Hippocampal formation (tissue), 2 donors: ENCODE data around the gene CADM2.

ENCODE experiments used
- DNase-seq, 2 donors: peaks; one replicate each; lab custom pipeline; 2025; lab: John Stamatoyannopoulos, UW

Gene CADM2

DNA sequence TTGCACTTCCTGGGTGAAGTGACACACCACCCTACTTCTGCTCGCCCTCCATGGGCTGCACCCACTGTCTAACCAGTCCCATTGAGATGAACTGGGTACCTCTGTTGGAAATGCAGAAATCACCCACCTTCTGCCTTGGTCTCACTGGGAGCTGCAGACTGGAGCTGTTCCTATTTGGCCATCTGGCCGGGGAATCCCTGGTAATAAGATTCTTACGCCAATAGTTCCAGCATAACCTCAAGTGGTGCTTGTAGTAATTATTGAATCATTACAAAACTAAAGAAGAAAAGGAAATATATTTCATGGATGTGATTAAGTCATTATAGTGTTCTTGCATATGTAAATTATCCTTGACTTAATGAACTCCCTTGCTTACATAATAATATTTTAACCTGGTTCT lies 841.9 kb downstream of the CADM2 start:
- no peak for DNase-seq

DNA sequence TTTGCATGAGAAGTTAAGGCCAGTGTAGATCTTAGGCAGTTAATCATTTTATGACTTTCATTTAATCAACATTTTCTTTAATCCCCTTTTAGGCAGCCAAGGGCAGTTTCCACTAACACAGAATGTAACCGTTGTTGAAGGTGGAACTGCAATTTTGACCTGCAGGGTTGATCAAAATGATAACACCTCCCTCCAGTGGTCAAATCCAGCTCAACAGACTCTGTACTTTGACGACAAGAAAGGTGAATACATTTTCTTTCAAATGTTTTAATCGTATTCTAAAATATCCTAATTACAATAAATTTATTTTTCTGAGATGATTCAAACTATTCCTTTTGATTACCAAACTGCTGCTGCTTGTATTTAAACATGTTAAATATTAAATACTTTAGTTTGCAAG lies 843.2 kb downstream of the CADM2 start:
- DNase-seq = no peak

DNA sequence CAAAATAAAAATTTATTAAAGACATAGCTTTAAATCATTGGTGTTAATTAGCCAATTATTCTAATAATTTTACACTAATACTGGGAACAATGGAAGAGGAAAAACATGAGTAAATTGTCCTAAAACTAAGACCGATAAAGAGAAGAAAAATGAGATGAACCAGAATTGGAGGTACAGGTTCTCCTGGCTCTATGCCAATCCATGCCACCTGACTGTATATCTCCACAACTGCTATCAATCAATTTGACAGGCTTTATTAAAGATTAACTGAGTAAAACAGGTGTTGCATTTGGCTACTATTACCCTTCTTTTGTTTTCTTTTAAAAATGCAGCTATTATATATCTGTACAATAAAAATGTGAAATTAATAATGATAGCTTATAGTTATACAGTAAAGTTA lies 850.0 kb downstream of the CADM2 start:
- no peak for DNase-seq

DNA sequence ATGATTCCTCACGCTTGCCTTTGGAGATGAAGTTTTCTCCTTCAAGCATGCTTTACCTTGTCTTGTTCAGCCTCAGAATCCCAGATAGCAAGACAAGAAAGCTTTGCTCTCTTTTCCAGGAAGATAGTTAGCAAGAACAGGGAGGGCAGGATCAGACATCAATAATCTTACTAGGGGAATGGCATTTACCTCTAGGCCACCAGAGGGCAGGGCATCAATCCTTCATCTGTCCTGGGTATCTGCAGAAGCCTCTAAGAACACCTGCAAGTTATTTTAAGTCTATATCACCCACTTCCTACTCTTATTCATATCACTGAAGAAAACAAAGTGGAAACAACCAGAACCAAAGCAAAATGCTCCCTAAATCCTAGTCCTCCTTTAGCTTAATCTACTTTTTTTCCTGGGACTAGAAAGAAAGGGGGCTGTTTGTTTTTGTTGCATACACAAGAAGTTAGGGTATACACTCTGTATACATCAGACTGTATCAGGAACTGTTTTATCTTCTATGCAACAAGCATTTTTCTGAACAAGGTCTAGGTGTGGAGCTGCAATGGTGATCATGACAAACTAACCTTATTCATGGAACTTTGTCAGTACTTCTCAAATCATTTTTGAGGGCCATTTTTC lies 862.5 kb downstream of the CADM2 start:
- peak in 1 of 2 donors; percentile 20 for DNase-seq

- DNase-seq = no peak
Measured at GRCh38 chr3:85835857-85836440, 877.2 kb downstream of the CADM2 start.

GRCh38 chr3:85837402-85837801 lies 878.6 kb downstream of the CADM2 start:
- DNase-seq = no peak

- no peak for DNase-seq
Measured at GRCh38 chr3:85838921-85839320, 880.1 kb downstream of the CADM2 start.

GRCh38 chr3:85842081-85842480 lies 883.3 kb downstream of the CADM2 start:
- no peak for DNase-seq

DNA sequence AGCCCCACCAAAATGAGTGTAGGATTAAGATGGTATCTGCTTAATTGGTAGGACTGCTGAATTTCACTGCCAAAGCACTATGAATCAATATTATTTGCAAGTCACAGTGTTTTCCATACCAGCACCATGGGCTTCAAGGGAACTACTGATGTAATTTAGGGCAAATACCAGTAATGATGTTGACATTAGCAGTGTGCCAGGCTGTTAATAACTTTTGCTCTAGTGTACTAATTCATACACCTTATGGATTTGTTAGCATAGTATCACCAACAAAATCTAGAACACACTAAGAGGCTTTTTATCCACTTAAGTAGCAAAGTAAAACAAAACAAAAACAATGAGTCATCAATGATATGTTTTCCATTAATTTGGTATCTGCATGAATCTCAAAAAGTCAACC lies 888.2 kb downstream of the CADM2 start:
- DNase-seq = no peak

DNA sequence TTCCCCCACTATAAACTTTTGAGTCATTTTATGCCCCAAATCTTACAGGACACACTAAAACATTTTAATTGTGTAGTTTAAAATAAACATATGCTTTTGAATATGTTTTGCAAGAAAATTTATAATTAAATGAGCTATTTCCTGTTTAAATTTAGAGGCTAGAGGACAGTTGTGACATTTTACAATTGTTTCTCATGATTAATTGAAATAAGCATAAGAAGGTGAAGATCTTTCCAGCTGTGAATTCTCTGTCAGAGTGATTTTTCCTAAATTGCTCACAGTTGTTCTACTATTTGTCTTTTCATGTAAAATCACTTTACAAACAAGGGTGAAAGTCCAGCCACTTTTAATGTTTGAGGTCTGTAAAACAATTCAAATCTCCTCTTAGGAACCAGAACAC lies 892.3 kb downstream of the CADM2 start:
- no peak for DNase-seq

GRCh38 chr3:85853805-85854204 lies 895.0 kb downstream of the CADM2 start:
- no peak for DNase-seq

DNA sequence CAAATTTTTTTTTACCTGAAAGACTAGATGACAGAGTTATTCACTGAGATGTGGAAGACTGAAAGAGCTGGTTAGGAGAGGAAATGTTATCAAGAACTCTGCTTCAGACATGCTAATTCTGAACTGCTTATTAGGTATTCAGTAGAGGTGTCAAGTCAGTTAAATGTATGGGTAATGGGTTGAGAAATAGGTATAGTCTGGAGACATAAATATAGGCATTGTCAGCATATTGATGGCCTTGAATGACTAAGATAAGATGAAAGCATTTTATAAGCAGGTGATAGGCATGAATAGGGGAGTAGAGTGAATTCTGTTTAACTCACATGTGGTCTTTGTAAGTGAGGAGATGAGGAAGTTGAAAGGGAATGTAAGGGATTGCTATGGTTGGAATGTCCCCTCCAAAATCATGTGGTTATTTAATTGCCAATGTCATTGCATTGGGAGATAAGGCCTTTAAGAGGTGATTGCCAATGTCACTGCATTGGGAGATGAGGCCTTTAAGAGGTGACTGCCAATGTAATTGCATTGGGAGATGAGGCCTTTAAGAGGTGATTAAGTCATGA lies 904.2 kb downstream of the CADM2 start:
- DNase-seq = no peak

DNA sequence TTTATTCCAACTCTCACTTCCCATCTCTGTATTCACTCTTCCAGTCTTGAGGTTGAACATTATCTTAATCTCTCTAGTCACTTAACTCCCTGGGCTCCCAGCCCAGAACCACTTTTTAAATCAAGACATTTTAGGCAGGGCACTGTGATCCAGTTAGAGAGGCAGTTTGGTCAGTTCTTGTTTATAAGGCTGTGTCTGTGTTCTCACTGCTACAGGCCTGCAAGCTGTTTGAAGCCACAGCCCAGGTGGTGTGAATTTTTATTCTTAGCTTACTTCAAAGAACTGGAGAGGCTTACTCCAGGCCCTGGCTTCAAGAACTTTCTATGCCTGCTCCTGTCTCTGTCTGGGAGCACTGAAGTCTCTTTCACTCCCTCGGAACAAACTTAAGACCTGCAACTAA lies 906.1 kb downstream of the CADM2 start:
- DNase-seq = no peak

DNA sequence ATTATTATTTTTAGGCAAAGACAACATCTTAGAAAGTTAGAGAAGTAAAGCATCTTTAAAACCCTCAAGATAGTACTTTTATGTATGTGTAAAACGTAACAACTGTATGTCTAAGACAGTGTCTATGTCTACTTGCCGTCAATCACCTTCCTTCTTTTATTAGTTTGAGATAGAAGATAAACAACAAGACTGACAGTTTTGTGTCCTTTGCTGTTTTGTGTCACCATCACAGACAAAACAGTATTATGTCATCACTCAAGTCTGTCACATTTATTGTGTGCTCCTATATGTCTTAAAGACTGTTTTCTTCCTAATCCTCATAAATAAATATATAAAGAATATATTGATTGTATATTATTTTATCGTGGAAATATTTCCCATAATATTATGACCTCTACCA lies 908.3 kb downstream of the CADM2 start:
- DNase-seq = no peak

DNA sequence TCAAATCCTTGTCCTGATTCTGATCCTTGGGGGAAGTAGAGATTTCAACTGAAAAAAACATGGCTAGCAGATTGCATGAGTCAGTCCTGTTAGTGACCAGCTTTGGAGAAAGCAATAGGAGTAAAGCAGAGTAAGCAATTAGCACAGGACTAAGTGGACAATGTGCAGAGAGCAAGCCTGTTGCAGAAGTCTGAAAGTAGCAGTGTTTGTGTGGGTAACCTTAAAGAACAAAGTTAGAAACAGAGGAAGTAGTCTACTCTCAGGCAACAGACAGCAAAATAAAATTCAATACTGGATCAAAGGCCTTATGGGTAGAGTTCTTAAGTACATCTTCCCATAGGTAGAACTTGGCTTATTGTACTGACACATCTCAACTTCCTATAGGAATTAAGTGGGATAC lies 916.8 kb downstream of the CADM2 start:
- no peak for DNase-seq

GRCh38 chr3:85877631-85878030 lies 918.8 kb downstream of the CADM2 start:
- no peak for DNase-seq

DNA sequence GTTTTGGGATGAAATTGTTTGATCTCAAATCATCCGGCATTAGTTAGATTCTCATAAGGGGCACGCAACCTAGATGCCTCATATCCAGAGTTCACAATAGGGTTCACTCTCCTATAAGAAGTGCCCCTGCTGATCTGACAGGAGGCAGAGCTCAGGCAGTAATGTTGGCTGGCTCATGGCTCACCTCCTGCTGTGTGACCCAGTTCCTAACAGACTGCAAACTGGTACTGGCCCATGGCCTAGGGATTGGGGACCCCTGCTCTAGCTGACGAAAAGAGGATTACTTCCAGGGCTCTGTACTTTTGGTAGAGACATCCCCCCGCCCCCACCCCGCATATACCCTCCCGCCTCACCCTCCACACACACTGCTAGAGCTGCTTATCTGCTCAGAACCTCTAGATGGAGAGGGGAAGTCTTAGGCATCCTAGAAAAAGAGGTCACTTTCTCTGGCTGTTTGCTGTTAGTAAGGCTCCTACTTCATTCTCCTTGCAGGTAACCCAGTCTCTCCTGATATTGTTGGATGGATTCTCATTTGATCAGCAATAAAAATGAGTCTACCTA lies 923.1 kb downstream of the CADM2 start:
- DNase-seq = no peak

GRCh38 chr3:85890043-85890555 lies 931.3 kb downstream of the CADM2 start:
- DNase-seq = no peak

DNA sequence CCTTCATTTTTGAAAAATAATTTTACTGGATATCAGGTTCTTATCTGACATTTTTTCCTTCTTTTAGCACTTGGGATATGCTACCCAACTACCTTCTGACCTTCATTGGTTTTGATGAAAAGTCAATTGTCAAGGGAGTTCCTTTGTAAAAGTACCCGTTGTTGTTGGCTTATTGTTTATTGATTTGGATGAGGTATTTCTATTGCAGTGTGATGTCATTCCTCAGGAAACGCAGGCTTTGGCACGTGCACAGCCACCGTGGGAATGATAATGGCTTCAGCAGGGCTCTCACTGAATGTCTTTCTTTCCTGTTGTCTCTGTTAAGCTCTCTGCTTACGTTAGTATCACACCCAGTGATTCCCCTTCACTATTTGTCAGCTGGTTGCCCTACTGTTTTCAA lies 944.6 kb downstream of the CADM2 start:
- DNase-seq = no peak

GRCh38 chr3:85912980-85913379 lies 954.2 kb downstream of the CADM2 start:
- DNase-seq = no peak

GRCh38 chr3:85922374-85922773 lies 963.6 kb downstream of the CADM2 start:
- DNase-seq = no peak

DNA sequence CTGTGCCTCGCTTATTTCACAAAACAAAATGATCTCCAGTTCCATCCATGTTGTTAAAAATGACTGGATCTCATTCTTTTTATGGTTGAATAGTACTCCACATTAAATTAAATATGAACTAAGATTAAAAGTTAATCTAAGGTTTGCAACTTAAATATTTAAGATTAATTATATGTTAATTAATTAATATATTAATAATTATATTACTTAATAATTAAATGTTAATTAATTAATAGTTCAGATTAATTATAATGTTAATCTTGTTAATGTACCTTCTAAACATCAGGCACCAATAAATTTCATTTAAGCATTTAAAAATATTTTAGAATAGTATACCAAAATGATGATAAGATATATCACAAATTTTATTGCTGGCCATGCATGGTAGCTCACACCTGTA lies 971.9 kb downstream of the CADM2 start:
- DNase-seq = no peak

GRCh38 chr3:85933326-85933725 lies 974.5 kb downstream of the CADM2 start:
- DNase-seq = no peak
